Measurements from ENCODE around the gene TUBGCP5. TPM values are rescaled to one million over a fixed set of nuclear protein-coding genes. Genes with fewer than 3 reads are reported as not detected.

TUBGCP5 gene
- total RNA-seq, 1 donor from 2014 or later: 22.6 TPM

DNA sequence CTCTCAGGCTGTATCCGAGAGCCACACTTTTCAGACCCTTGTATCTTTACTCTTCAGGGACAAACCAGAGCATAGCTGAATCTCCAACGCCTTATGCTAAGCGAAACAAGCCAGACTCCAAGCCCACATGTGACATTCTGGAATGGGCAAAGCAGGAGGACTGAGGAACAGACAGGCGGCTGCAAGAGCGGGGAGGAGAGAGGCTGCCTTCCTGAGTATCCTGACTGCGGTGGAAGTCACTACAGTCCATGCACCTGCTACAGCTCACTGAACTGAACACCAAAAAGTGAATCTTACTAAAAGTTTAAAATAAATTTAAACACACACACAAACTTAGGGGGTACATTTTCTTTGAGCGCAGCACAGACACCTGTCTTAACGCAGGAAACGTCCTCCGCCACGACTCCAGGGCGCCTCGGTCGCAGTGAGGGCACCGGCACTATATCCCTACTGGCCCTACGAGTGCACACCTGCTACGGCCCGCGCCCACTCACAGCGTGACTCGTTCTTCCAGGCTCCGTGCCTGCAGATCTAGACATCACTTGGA is 60.6 kb downstream of the TUBGCP5 start:
- no peak for DNase-seq

DNA sequence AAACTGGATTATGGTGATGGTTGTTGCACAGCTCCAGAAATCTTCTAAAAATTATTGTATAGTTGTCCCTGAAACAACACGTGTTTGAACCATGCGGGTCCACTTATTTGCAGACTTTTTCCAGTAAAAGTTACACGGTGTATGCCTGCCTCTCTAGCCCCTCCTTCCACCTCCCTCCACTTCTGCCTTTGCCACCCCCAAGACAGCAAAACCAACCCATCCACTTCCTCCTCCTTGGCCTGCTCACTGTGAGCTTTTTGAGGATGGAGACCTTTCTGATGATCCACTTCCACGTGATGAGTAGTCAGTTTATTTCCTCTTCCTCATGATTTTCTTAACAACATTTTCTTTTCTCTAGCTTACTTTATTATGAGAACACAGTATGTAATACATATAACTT is 64.6 kb downstream of the TUBGCP5 start:
- no peak for DNase-seq

DNA sequence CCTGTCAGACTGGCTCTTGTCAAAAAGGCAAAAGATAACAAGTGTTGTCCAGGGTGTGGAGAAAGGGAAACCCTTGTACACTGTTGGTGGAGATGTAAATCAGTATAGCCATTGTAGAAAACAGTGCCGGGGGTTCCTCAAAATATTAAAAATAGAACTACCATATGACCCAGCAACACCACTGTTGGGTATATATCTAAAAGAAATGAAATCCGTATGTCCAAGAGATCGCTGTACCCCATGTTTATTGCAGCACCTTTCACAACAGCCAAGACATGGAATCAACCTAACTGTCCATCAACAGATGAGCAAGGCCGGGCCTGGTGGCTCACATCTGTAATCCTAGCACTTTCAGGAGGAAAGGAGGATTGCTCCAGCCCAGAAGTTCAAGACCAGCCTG is 65.4 kb downstream of the TUBGCP5 start:
- no peak for DNase-seq

DNA sequence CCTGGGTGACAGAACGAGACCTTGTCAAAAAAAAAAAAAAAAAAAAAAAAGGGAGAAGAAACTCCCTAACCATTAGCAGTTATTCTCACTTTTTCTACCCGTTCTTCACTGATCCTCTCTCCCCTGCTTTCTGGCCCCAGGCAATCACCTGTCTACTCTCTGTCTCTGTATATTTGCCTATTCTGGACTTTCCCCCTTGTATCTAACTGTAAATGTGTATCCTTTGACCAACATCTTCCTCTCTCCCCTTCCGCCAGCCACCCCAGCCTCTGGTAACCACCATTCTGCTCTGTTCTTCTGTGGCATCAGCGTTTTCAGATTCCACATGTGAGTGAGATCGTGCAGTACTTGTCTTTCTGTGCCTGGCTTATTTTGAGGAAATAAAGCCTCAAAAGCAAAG is 66.1 kb downstream of the TUBGCP5 start:
- DNase-seq: no peak

DNA sequence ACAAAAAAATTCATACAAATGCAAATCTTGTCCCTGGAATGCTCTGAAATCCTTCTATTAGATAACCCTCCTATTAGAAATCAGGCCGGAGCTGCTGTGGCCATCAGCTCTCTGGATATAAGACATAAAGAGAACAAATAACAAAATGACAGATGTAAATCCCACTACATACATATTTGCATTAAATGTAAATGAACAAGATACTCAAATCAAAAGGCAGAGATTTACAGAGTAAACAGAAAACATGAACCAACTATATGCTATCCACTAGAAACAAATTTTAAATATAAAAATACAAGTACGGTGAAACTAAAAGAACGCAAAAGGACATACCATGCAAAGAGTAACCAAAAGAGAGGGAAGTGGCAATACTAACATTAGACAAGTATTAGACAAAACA is 69.9 kb downstream of the TUBGCP5 start:
- no peak for DNase-seq

DNA sequence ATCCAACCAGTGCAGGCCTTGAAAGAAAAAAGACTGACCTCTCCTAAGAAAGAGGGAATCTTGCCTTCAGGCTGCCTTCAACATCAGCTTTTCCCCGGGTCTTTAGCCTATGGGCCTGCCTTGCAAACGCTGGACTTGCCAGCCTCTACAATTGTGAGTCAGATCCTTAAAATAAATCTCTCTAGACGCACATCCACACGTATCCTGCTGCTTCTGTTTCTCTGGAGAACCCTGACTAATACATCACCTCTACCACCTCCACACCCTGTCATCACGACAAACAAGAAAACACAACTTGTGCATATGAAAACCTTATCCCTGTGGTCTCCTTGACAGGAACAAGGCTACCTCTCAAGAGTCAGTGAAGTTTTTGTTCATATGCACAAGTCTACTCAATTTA is 71.0 kb downstream of the TUBGCP5 start:
- DNase-seq: no peak

DNA sequence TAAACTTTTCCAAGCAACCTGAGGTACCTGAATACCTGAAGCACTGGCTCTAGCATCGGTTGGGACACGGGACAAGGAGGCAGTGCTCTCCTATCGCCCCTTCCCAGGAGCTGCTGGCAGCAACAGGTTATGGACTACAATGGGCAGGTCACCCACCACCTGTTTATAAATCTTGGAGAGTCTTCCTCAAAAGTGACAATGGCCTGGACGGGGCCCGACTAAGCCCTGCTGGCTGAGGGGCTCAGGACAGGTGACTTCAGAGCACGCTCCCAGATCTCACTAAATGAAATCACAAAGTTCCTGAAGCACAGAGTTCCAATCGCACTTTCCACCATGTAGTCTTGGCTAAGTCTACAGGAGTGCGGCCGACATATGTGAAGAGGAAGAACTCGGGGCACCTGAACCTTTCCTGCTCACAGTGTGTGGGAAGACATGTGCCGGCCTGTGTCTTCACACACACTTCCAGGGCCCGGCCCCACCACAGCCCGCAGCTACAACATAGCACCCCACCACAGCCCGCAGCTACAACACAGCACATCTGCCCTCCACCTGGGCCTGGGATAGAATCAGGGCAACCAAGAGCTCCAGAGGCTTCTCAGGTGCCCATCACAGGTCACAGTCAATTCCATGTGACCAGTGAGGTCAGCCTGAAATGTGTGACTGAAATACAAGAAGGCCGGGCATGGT is 72.1 kb downstream of the TUBGCP5 start:
- no peak for DNase-seq

DNA sequence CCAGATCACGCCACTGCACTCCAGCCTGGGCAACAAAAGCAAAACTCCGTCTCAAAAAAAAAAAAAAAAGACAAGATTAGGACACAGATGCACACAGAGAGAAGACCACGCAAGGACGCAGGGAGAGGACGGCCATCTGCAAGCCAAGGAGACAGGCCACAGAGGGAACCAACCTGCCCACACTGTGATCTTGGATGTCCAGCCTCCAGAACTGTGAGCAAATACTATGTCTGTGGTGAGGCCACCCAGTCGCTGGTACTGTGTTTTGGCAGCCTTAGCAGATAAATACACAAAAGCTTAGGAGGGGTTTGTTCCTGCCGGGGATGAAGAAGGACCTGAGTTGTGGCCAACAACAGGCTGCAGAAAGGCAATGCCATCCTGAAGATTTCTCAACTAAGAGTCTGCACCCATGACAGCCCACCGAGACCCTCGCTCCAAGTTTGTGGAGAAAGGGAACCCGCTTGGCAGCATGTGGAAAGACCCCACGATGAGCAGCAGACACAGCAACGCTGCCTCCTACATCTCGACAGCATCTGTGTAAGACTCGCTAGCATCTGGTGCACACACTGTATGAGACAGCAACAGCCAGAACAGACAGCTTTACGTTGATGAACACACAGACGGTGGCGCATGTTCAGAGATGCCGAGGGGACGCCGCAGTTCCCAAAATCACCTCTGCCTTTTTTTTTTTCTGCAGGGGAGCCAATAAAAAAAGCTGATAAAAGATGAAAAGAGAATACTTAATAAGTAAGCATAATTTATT is 72.9 kb downstream of the TUBGCP5 start:
- DNase-seq: peak; percentile 46

DNA sequence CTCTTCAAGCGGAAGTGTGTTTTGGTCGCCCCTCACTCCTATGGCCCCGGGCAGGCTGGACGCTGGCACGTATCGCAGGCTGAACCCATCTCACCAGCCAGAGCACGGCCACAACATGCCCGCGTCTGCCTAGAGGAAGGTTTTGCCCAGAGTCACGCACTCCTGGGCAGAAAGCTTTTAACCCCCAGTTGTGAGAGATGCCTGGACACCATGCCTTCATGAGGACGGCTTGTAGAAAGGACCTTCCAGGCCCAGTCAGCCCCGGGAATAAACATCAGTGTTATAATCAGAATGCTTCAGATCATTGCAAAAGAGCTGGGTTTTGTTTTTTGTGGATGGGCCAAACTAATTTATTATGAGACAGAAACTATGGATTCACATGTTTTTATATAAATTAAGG is 75.7 kb downstream of the TUBGCP5 start:
- DNase-seq: no peak

DNA sequence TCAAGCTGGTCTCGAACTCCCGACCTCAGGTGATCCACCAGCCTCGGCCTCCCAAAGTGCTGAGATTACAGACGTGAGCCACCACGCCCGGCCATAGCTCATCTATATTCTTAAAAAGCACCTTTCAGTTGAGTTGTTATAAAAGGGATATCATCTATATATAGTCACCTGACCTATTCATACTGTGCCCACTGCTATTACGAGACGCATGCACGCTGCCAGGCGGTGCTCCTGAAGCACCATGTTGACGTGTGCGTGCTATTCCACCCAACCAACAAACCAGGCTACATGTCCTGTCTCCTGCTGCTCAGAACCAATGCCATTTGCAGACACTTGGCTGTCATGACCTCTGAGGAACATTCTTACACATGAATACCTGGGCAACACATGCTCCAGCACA is 76.8 kb downstream of the TUBGCP5 start:
- DNase-seq: no peak

DNA sequence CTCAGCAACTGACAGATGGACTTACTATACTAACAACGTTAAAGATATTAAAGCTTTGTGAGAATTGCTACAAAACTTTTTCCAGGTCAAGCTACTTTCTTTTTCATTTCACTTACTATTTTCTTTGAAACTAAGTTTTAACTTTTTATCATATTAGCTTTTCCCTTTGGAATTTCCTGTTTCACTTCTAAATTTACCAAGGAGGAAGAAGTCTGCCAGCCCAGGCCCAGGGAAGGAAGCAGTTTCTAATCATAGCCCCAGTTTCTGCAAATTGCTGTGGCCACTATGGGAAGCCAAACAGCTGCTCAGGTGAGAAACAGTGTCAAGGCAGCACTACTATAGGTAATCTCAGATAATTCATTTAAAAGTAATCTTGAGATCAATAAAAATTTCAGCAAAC is 77.6 kb downstream of the TUBGCP5 start:
- no peak for DNase-seq

DNA sequence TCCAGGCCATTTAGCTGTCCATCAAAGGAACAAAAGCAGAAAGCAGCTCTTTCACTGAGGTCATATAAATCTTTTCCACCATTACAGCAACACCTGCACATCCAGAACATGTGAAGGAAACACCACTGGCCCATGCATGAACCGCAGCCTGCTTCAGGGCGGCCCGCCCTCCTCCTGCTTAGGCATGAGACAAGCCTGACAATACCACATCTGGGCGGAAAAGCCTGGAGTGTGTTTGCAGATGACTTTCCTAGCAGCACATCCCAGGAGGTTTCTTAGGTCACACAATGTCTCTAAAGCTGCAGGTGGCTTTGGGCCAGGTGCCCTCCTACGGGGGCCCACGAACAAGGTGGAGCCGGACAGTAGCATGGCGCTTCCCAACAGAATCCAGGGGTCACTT is 78.8 kb downstream of the TUBGCP5 start:
- no peak for DNase-seq

DNA sequence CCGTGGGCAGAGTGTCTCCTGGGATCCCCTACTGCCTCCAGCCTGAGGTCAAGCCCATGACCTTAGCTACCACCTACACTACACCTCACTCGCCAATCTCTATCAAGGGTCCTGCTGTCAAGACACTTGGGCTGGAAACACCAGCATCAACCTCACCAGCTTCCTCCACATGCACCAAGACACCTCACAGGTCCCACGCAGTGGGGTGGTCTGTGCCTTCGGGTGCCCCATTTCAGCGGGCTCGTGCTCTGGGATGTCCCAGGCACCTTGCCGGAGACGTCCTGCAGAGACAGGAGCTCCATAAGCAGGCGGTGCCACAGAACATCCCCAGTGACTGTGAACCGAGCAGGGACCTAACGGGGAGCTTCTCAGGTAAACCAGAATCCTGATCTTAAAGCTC is 79.2 kb downstream of the TUBGCP5 start:
- no peak for DNase-seq

DNA sequence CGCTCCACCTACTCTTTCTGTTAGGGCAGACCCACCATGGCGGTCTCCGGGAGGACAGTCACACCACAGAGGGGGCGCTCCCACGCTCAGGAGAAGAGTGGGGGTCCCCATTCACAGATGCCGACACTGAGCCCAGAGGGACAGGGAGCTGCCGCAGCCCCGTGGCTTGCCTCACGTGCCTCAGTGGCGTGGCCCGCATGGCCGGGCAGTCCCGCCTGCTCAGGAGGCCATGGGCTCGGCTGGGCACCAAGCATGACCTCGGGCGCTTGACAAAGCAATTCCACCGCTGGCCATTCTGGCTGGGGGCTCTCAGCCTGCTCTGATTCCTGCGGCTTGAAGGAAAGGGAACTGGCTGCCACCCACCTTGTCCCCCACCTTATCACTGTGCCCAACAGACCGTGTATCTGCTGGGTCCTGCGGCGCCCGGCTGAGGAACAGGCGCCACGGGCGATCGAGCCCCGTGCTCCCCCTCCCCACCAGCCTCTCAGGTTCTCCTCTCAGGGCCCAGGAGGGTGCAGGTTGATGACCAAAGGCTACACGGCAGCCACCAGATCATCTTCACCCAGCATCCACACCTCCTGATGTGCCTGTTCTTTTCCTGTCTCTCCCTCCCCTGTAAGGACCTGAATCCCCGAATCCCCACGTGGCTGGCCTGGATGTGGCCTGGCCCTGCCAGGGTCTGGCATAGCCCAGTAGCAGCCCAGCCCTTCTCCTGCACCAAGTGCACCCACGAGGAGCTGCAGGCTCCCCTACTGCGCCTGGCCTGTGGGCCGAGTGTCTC is 79.9 kb downstream of the TUBGCP5 start:
- DNase-seq: no peak

DNA sequence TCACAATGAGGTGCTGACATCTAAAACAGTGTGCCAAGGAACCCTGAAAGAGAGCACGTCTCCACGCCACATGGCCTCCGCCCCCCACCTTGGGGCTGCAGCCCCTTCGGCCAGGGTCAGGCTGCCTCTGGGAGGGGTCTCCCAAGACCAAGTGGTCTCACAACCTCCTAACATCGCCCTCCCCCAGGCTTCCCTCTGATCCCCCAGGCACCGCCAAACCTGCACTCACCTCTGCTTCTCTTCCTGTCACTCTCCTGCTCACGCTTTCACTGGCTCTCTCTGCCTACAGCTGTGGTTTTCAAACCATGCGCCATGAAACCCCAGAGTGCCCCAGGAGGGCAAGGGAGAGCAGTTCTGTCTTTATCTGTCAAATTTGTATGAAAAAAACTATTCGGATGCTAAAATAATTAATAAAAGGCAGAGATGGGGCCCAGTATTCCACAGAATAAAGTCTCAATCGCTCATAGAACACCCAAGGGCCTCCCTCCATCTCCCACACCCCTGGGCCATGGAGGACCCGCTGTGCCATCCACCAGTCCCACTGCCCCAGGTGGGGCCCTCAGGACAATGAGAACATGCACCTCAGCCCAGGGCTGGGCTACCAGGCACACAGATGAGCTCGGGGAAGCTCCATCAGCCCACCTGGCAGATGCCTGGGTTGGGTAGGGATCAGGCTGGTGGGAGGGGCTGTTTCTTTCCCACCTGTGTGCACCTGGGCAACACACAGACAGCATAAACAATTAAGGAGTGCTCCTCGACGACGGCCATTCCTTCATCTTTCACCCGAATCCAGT is 80.7 kb downstream of the TUBGCP5 start:
- DNase-seq: no peak

DNA sequence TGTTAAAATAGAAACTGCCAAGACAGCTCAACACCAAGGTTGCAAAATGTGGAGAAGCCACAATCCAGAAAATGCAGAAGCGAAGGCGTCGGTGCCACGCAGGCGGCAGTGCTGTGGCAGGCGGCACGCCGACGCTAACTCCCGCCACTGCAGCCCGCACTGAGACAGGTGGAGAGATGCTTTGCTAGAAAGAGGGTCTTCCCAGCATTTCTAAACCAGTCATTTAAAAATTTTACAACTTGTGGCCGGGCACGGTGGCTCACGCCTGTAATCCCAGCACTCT is 82.5 kb downstream of the TUBGCP5 start:
- DNase-seq: no peak

DNA sequence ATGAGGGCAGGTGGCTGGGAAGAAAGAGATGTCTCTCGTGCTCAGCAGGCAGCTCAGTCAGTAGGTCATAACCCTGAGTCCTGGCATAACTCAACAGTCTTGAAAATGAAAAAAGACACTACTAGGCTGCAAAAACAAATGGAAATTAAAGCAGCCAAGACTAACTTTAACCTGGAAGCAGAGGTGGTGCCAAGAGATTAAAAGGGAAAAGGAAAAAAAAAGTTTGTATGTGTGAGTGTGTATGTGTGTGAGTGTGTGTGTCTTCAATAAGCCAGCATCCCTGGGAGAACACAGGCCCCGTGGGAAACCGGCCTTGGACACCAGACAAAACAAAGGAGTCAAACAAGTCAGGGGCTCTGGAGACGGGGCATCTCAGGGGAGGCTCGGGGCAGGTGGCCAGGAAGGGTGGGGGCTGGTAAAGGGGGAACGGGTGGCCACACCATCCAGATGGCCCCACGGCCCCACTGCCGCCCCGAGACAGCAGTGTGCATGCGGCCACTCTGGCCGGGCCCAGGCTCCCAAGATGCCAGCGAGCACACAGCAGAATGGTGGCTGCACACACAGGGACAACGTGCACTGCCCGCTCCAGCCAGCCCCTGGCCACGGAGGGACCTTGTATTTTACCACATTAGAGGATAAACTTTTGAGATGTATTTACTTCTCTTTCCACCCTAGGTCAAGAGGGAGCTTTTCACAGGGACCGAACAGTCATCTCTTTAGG is 83.0 kb downstream of the TUBGCP5 start:
- DNase-seq: no peak

DNA sequence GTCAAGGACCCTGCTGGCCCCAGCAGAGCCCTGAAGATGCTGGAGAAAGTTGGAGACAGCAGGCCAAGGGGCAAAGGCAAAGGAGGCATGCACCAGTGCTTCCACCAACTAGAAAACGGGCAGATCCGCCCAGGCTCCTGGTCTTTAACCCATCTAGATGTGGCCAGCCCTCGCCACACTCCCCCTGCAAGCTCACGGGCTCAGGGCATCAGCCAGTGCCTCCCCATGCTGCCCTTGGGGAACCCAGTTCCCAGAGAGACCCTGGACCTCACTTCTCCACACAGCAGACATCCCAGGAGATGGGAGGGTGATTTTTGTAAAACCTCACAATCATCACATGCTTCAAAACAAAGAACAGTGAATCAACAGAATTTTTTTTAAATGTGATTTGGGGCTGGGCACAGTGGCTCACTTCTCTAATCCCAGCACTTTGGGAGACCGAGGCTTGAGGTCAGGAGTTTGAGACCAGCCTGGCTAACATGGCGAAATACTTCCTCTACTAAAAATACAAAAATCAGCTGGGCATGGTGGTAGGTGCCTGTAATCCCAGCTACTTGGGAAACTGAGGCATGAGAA is 83.7 kb downstream of the TUBGCP5 start:
- no peak for DNase-seq

DNA sequence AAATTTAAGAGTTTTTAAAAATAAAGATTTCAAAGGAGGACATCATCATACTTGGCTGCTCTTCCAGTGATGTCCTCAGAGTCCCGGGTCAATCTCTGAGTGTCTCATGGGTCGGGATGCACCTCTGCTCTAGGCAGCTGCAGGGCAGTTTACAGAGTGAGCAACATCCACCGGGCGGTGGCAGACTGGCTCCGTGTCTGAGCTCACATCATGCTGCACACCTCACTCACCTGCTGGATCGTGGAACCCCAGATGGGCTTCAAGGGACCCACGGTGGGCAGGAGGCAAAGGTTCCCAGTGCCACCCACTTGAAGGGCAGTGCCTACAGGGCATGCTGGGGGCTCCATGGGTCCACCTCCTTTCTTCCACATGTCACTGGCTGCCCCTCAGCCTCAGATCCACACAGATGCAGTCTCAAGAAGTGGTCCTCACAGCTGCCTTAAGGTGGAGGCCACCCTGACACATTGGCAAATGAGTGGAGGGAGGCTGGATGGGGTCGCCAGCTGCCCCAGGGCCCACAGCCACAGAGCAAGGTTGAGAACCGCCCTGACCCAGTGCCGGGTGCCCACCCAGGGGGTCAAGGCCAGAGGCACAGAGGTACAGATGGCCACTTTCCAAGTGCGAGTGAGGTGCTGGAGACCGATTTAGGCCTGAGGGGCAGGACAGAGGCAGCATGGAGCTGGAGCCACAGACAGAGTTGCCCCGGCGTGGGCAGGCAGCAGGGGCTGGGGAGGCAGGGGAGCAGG is 84.4 kb downstream of the TUBGCP5 start:
- no peak for DNase-seq

DNA sequence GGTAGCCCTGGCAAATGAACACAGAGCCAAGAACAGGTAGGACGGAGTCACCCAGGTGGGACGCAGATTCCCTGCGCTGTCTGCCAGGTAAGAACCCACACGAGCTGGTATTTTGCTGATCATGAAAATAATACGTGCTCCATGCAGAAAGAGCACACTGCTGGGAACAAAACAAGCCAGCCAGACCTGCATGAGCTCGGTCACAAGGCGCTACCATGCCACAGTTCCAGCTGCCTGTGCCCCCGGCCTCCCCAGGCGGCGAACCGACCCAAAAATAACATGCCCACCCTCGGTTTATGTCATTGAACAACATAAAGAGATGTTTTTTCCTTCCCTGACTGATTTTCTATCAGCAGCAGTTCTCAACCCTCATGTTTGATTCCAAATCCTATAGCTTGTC is 85.0 kb downstream of the TUBGCP5 start:
- no peak for DNase-seq
